DND-41 (cell line): Measurements from ENCODE around the gene SLC16A10.
"Not testable (repeated sequence)": the region's sequence is repeated elsewhere in the genome, so short reads cannot be mapped to it uniquely, and the experiment has no call there.

Experiments used
- ATAC-seq: fragments of 200-7000 bp; cut with Tn5 transposase; 3 replicates; pipeline ENCODE4 v1.9.1; 2021; ENCODE audit warnings: low read depth; ENCODE audit not compliant: insufficient read depth
- DNase-seq: peaks from one replicate; pipeline ENCODE4 v3.0.0-alpha.2; 2020
- H2AFZ ChIP-seq: 2 replicates; pipeline ENCODE4 v1.6.0; 2012; ENCODE audit warnings: low read depth, low read length
- H3K27ac ChIP-seq: 2 replicates; pipeline ENCODE4 v1.5.1; 2012; ENCODE audit warnings: low read length, inconsistent platforms
- H3K27me3 ChIP-seq: fragments of 200-600 bp; sonication (generic); 2 replicates; pipeline ENCODE4 v1.6.0; 2012; ENCODE audit warnings: low read length, mild to moderate bottlenecking, inconsistent platforms; ENCODE audit not compliant: insufficient read depth, poor library complexity
- H3K36me3 ChIP-seq: 2 replicates; pipeline ENCODE4 v1.5.1; 2012; ENCODE audit warnings: low read length, inconsistent platforms; ENCODE audit not compliant: insufficient read depth
- H3K4me1 ChIP-seq: 2 replicates; pipeline ENCODE4 v1.5.1; 2012; ENCODE audit warnings: mild to moderate bottlenecking, low read length; ENCODE audit not compliant: insufficient read depth
- H3K4me2 ChIP-seq: 2 replicates; pipeline ENCODE4 v1.6.0; 2012; ENCODE audit warnings: mild to moderate bottlenecking, moderate library complexity, low read length, inconsistent platforms; ENCODE audit not compliant: insufficient read depth
- H3K4me3 ChIP-seq, 2 experiments: fragments of 200-600 bp in 1 of 2; shearing (Covaris generic) in 1 of 2; 2 replicates each; pipeline ENCODE4 v1.5.1; 2012 to 2016; ENCODE audit warnings: inconsistent platforms in 2 of 2, low read length in 2 of 2, mild to moderate bottlenecking in 2 of 2, low read depth in 1 of 2, moderate library complexity in 1 of 2
- H3K79me2 ChIP-seq: 2 replicates; pipeline ENCODE4 v1.6.0; 2012; ENCODE audit warnings: low read length, inconsistent platforms; ENCODE audit not compliant: insufficient read depth
- H3K9ac ChIP-seq: 2 replicates; pipeline ENCODE4 v1.6.0; 2012; ENCODE audit warnings: low read depth, mild to moderate bottlenecking, inconsistent platforms, low read length, moderate library complexity
- H3K9me3 ChIP-seq: 2 replicates; pipeline ENCODE4 v1.5.1; 2012; ENCODE audit warnings: low read length, moderate library complexity, mild to moderate bottlenecking, inconsistent platforms; ENCODE audit not compliant: insufficient read depth, severe bottlenecking
- H4K20me1 ChIP-seq: 2 replicates; pipeline ENCODE4 v1.6.0; 2012; ENCODE audit warnings: low read length; ENCODE audit not compliant: insufficient read depth
- EZH2 ChIP-seq: IDR thresholded peaks from 3 replicates; pipeline ENCODE4 v1.6.1; 2012; ENCODE audit warnings: borderline replicate concordance, low read depth, mild to moderate bottlenecking, moderate library complexity, low read length, inconsistent platforms; ENCODE audit not compliant: severe bottlenecking
- TF ChIP-seq, protein P1 (sequence below): IDR thresholded peaks from 2 replicates; pipeline ENCODE4 v1.5.1; 2012; ENCODE audit warnings: borderline replicate concordance, low read length, moderate library complexity, mild to moderate bottlenecking; ENCODE audit not compliant: poor library complexity, severe bottlenecking; ENCODE audit errors: extremely low read depth

SLC16A10 gene

DNA sequence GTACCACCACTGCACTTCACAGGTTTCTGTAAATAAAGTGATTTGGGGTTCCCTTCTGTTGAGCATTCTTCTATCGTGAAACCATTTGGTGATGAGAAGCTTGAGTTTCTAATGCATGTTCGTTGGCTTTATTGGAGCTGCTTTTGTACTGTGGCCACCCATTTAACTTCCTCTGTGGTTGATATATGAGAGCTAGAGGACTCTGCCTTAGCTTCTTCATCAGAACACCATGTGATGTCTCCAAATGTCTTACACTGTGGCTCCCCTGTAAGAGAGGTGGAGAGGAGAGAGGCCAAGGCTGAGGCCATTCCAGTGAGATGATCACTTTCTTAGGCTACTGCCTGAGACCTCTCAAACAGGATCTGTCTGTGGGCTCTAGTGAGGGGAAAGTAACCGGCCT lies 114.5 kb downstream of the SLC16A10 start:
- no peak for ATAC-seq
- no peaks in the 10 kb centered on the region for H3K27me3 ChIP-seq
- TF ChIP-seq, protein P1, sequence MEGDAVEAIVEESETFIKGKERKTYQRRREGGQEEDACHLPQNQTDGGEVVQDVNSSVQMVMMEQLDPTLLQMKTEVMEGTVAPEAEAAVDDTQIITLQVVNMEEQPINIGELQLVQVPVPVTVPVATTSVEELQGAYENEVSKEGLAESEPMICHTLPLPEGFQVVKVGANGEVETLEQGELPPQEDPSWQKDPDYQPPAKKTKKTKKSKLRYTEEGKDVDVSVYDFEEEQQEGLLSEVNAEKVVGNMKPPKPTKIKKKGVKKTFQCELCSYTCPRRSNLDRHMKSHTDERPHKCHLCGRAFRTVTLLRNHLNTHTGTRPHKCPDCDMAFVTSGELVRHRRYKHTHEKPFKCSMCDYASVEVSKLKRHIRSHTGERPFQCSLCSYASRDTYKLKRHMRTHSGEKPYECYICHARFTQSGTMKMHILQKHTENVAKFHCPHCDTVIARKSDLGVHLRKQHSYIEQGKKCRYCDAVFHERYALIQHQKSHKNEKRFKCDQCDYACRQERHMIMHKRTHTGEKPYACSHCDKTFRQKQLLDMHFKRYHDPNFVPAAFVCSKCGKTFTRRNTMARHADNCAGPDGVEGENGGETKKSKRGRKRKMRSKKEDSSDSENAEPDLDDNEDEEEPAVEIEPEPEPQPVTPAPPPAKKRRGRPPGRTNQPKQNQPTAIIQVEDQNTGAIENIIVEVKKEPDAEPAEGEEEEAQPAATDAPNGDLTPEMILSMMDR, result no peak
- no peak for TF ChIP-seq EZH2
- H4K20me1 ChIP-seq, result no peaks in the 10 kb centered on the region
- no peak overlapping the region for H3K27ac ChIP-seq
- no peak overlapping the region for H3K9ac ChIP-seq
- H3K79me2 ChIP-seq, result no peaks in the 10 kb centered on the region
- no peak overlapping the region for H2AFZ ChIP-seq
- H3K4me1 ChIP-seq, result no peaks in the 10 kb centered on the region
- no peak overlapping the region for H3K4me3 ChIP-seq
- H3K9me3 ChIP-seq, result no peaks in the 10 kb centered on the region
- no peak overlapping the region for H3K4me2 ChIP-seq
- H3K36me3 ChIP-seq, result no peaks in the 10 kb centered on the region
- no peak for DNase-seq

DNA sequence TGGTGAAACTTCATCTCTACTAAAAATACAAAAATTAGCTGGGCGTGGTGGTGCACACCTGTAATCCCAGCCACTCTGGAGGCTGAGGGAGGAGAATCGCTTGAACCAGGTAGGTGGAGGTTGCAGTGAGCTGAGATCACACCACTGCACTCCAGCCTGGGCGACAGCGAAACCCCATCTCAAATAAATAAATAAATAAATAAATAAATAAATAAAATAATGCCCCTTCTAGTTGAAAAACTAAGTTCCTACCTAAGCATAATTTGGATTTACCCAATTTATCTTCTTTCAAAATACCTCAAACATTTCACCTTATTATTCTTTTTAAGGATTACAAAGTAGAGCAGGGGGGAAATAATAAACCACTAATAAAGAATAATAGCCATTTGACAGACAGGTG lies 116.2 kb downstream of the SLC16A10 start:
- not testable (repeated sequence) for H3K36me3 ChIP-seq, H3K9me3 ChIP-seq, H3K79me2 ChIP-seq, ATAC-seq, H3K27ac ChIP-seq, H3K9ac ChIP-seq, DNase-seq, H3K27me3 ChIP-seq, H2AFZ ChIP-seq, H3K4me2 ChIP-seq, H4K20me1 ChIP-seq, H3K4me1 ChIP-seq, H3K4me3 ChIP-seq

DNA sequence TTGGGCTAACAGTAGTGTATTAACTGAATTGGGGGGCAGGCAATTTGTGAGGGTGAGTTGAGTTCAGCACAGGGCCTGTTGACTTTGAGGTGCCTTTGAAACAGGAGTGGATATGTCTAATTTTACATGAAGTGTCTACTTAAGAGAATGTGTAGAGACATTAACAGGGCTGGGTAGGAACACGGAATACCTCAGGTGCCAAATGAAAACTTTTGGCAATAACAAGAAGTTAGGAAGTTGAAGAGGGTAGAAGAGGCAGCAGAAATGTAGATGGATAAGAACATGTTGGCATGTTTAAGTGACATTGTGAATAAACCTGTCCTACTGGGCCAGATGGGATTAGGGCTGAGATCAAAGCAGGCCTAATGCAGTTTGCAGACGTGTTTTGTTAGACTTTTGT lies 117.0 kb downstream of the SLC16A10 start:
- Histone ChIP-seq H3K4me1 (no peaks in the 10 kb centered on the region), H3K27me3 (no peaks in the 10 kb centered on the region), H3K79me2 (no peaks in the 10 kb centered on the region), H3K9ac (no peak overlapping the region), H3K4me3 (no peak overlapping the region), H3K27ac (no peak overlapping the region), H2AFZ (no peak overlapping the region), H3K9me3 (no peaks in the 10 kb centered on the region), H3K36me3 (no peaks in the 10 kb centered on the region), H4K20me1 (no peaks in the 10 kb centered on the region), H3K4me2 (no peak overlapping the region)
- TF ChIP-seq EZH2, result no peak
- TF ChIP-seq, protein P1, result no peak
- no peak for DNase-seq
- ATAC-seq, result no peak

DNA sequence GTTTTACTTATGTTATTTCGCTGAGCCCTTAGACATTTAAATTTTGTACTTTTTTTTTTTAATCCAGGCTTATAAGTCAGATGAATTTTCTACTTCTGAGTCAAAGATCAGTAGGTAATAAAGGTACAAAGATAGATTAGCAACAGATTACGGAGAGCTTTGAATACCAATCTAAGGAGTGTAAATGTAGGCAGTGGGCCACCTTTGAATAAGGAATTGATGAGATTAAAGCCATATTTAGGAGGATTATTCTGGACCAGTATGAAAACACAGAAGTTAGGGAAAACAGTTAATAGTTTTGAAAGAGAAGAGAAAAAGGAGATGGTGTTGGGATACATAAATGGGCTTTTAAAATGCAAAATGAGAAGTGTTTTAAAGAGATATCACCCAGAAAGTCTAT lies 117.6 kb downstream of the SLC16A10 start:
- no peak for TF ChIP-seq EZH2
- TF ChIP-seq, protein P1, result no peak
- Histone ChIP-seq H3K79me2 (no peaks in the 10 kb centered on the region), H3K27me3 (no peaks in the 10 kb centered on the region), H3K4me3 (no peak overlapping the region), H3K27ac (no peak overlapping the region), H3K36me3 (no peaks in the 10 kb centered on the region), H3K9ac (no peak overlapping the region), H3K4me1 (no peaks in the 10 kb centered on the region), H4K20me1 (no peaks in the 10 kb centered on the region), H3K9me3 (no peaks in the 10 kb centered on the region), H2AFZ (no peak overlapping the region), H3K4me2 (no peak overlapping the region)
- ATAC-seq (no peak), DNase-seq (no peak)
